DMS153 treated with DMSO at 0.1 percent for 48 hours (cell line): Measurements from ENCODE around the gene TYRO3.
A peak's percentile ranks its signal among the peaks of the same experiment; 100 is the strongest.

ENCODE experiments used
- DNase-seq: peaks from one replicate; lab custom pipeline; 2025; ENCODE audit not compliant: unreplicated experiment; lab: John Stamatoyannopoulos, UW

TYRO3 gene

DNA sequence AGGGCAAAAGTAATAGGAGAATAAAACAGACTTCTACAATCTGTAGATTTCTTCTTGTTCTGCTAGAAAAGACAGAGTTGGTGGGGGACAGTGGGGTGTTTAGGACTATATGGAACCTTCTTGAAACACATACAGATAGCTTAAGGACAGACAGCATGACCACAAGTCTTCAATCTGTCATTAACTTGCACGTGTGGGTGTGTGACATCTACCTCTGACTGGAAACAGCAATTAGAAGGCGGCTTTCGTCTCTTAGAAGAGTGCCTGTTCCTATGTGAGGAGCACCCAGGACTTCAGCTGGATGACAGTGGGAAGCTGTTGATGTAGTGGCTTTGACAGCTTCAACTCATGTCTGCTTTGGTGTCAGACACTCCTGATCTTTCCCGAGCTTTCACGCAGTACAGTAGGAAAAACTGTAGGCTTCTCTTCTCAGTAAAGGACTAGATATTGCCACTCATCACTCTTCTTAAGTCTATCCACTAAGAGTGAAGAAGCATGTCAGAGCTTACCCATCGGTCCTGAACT is 44.5 kb downstream of the TYRO3 start:
- no peak for DNase-seq

- DNase-seq: peak; percentile 21
Observed at GRCh38 chr15:41603941-41604911, 45.2 kb downstream of the TYRO3 start.

- no peak for DNase-seq
Observed at GRCh38 chr15:41605566-41605965, 46.6 kb downstream of the TYRO3 start.

DNA sequence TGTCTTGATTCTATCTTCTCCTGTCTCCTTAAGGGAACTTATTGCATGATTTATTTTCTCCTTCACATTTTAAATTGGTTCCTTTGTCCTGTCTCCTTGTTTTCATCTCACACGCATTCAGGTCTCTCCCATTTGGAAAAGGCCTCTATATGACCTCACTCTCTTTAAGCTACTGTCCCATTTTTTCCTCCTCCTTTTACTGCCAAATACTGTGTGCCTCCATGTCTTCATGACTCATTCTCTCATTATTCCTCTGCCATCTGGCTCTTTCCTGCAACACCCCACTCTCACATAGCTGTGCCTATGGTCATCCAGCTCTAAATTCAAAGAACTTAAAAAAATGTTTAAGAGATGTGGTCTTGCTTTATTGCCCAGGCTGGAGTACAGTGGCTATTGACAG is 48.0 kb downstream of the TYRO3 start:
- DNase-seq: no peak

- no peak for DNase-seq
Observed at GRCh38 chr15:41609123-41609522, 50.1 kb downstream of the TYRO3 start.

GRCh38 chr15:41610048-41610447 is 51.0 kb downstream of the TYRO3 start:
- DNase-seq: no peak

DNA sequence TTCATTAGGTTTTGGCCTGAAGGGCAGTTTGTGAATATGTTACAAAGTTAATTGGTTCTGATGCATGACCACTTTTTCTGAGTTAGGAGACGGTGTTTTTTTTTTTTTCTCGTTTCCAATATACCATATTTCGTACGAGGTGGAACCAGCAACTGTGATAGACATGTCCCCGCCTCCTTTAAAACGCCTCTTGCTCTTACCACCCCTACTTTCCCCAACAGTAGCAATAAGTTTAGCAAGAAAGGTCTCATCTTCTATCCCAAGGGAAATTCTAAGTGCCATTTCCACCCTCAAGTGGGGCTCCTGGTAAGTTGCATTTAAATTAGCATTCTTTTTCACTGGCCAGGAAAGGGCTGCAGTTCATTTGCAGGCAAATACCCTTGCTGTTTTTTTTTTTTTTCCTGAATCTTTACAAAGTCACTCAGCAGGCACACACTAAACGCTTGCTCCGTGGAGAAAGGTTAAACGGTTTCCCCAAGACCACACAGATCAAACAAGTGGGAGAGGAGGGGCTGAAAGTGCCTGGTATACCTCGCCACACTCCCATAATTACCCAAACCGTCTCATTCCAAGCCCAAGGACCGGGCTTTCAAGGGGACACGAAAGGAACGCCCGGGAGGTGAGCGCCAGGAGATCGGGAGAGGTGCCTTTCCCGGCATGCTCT is 61.7 kb downstream of the TYRO3 start:
- DNase-seq: no peak

GRCh38 chr15:41621200-41622193 is 62.5 kb downstream of the TYRO3 start:
- DNase-seq: peak; percentile 41

- no peak for DNase-seq
Observed at GRCh38 chr15:41622901-41623300, 63.9 kb downstream of the TYRO3 start.

DNA sequence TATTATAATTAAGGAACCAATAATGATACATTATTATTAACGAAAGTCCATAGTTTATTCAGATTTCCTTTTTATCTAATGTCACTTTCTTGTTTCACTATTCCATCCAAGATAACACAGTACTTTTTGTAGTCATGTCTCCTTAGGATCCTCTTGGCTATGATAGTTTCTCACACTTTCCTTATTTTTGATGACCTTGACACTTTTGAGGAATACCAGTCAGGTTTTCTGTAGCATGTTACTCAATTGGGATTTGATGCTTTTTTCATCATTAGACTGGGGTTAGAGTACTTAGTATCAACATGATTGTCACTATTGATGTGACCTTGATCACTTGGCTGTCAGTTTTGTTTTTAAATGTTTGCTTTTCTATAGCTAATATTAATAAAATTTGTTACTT is 68.2 kb downstream of the TYRO3 start:
- DNase-seq: no peak

- no peak for DNase-seq
Observed at GRCh38 chr15:41629463-41629862, 70.5 kb downstream of the TYRO3 start.

DNA sequence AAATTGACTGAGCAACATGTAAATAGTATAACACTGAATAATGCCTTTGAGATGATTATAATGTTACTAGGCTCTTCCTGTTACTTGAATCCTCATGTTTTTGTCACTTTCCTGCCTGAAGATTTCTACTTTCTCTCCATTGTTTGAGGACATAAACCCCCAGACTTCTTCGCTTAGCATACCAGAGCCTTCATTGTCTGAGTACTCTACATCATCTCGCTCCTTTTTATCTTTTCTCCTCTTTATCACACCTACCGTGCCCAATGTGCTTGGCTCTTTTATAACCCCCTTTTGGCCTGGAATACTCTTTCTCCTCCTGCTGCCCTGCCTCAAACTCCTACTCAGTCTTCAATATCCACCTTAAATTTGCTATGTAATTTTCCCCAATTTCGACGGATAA is 70.9 kb downstream of the TYRO3 start:
- DNase-seq: no peak

DNA sequence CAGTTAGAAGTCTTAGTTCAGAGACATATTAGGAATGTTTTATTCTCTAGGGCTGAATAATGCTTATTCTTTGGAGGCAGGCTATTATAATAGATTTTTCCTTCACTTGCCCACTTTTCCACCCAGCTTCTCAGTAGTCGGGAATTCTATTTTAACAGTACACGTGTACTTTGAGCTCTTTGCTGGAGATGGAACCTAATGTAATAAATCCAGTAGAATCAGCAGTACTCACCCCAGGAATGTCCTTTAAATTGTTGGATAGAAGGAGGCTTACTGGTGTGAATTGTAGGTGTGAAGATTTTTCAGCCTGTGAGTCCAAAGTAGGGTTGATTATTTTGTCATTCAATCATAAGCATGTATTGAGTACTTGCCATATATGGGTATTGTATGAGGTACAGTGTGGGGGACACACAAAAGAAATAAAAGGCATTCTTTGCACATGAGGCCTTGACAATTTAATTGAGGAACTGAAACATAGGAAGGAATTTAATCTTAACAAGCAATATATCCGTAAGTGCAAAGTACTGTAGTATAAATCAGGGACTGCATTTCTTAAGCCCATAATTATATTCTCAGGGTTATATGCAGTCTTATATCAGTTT is 71.7 kb downstream of the TYRO3 start:
- DNase-seq: no peak

DNA sequence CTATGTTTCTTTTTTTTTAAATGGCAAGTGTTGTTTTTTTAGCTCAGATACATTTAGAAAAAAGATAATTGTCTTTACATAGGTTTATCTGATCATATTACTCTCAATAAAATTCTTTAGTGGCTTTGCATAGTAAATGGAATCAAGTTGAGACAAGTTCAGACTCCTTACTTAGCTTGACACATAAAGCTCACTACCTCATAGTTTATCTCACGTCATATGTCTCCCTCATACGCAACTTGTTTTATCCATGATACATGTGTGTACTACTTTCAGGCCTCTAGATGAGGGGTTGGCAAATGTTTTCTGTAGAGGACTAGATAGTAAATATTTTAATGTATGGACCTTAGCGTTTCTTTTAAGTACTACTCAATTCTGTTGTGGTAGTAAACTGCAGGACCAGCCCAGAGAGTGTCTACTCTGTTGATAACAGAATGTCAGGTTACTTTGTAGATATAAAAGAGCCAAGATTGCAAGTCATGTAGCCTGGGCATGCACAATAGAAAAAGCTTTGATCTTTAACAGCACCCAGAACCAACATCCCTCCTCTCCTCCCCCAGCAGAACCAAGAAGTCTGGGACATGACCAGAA is 73.0 kb downstream of the TYRO3 start:
- no peak for DNase-seq
